BLaER1 treated with 17β-estradiol and CSF1 and Interleukin-3, amounts not matched to agents 10 nM and 100 nM (cell line): ENCODE measurements around the gene PKN1.
A peak's percentile ranks its signal among the peaks of the same experiment; 100 is the strongest.

Source experiments
- H3K27ac ChIP-seq, 11 experiments: shearing (Covaris generic); formaldehyde crosslinking; 2 replicates each; pipeline ENCODE4 v1.8.1; 2022
- H3K27me3 ChIP-seq, 11 experiments: shearing (Covaris generic); formaldehyde crosslinking; 2 replicates each; pipeline ENCODE4 v1.8.1; 2022
- H3K36me3 ChIP-seq, 11 experiments: shearing (Covaris generic); formaldehyde crosslinking; 2 replicates each; pipeline ENCODE4 v1.8.1; 2022
- H3K4me1 ChIP-seq, 10 experiments: shearing (Covaris generic); formaldehyde crosslinking; 2 replicates each; pipeline ENCODE4 v1.8.1; 2022
- H3K4me2 ChIP-seq, 11 experiments: shearing (Covaris generic); formaldehyde crosslinking; 2 replicates each; pipeline ENCODE4 v1.8.1; 2022
- H3K4me3 ChIP-seq, 10 experiments: shearing (Covaris generic); formaldehyde crosslinking; 2 replicates each; pipeline ENCODE4 v1.8.1; 2022
- H3K9ac ChIP-seq, 11 experiments: shearing (Covaris generic); formaldehyde crosslinking; 2 replicates each; pipeline ENCODE4 v1.8.1; 2022
- H3K9me3 ChIP-seq, 11 experiments: shearing (Covaris generic); formaldehyde crosslinking; replicated peaks in 1 of 11; 2 replicates each; pipeline ENCODE4 v1.8.1; 2022
- H4K20me1 ChIP-seq, 11 experiments: shearing (Covaris generic); formaldehyde crosslinking; 2 replicates each; pipeline ENCODE4 v1.8.1; 2022
- Cebpa-rat ChIP-seq, 11 experiments: shearing (Covaris generic); IDR thresholded peaks; 2 replicates each; pipeline ENCODE4 v1.8.1; 2022

The PKN1 gene

GRCh38 chr19:14511229-14511593 is 78.1 kb downstream of the PKN1 start:
- H3K9ac ChIP-seq, result peak overlapping the region; percentile 12 to 73 (median 58); a peak in 16 of 22 replicates
- H3K27ac ChIP-seq, result peak overlapping the region in 10 of 11 experiments; percentile 71 to 86 (median 74); a peak in 21 of 22 replicates
- H3K36me3 ChIP-seq, result peaks cover 29 to 42% (median 34%) of the 10 kb centered on the region in 11 experiments
- H3K4me1 ChIP-seq, result peaks cover 58 to 100% (median 97%) of the 10 kb centered on the region in 10 experiments
- H3K4me3 ChIP-seq, result peak overlapping the region in 2 of 10 experiments; percentile 4; a peak in 3 of 20 replicates
- H3K9me3 ChIP-seq, result no peaks in the 10 kb centered on the region
- H3K4me2 ChIP-seq, result peak overlapping the region; percentile 31 to 99 (median 88)
- peaks cover 23 to 41% (median 30%) of the 10 kb centered on the region in 11 experiments for H4K20me1 ChIP-seq
- no peak; a peak in 3 of 22 replicates for TF ChIP-seq Cebpa-rat (IDR thresholded peaks at IDR 0.05)
- peaks cover 0 to 15% (median 6%) of the 10 kb centered on the region in 11 experiments; a peak in 9 of 22 replicates for H3K27me3 ChIP-seq

GRCh38 chr19:14512406-14512961 is 79.4 kb downstream of the PKN1 start:
- no peak for TF ChIP-seq Cebpa-rat (IDR thresholded peaks at IDR 0.05)
- Histone ChIP-seq H3K4me2 (peak overlapping the region in 9 of 11 experiments; percentile 69 to 99 (median 95); a peak in 13 of 22 replicates), H3K4me3 (no peak overlapping the region), H3K9ac (peak overlapping the region in 1 of 11 experiments; percentile 59; a peak in 2 of 22 replicates), H3K9me3 (no peaks in the 10 kb centered on the region), H3K36me3 (peaks cover 35 to 52% (median 45%) of the 10 kb centered on the region in 11 experiments), H3K27ac (peak overlapping the region in 7 of 11 experiments; percentile 72 to 86 (median 76); a peak in 11 of 22 replicates), H3K27me3 (peaks cover 0 to 6% (median 0%) of the 10 kb centered on the region in 11 experiments; a peak in 3 of 22 replicates), H3K4me1 (peaks cover 54 to 94% (median 91%) of the 10 kb centered on the region in 10 experiments), H4K20me1 (peaks cover 35 to 53% (median 43%) of the 10 kb centered on the region in 11 experiments)

DNA sequence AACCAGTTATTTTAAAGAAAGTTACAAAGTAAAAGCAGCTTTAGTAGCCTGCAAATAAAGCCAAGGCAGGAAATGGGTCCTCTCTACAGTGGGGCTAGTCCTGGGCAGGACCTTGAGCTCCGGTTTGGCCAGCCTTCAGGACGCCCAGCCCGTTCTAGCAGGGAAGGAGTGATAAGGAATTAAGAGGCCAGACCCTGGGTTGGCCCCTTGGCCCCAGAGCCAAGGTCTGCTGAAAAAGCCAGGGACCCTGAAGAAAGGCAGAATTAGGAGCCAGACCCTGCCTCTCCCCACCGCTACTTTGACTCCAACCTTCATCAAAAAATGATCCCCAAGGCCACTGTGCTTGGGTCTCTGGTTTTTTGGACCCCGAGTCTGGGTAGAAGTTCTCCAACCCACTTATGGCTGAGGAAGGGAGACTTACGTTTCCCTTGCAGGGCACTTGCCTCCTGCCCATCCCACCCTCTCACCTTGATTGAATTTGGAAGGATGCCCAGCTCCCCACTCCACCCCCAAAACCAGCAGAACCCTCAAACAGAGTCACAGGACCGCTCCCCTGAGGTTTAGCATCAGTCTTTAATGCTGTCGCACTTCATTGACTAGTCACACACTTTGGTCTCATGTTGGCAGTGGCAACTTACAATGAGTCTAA is 81.2 kb downstream of the PKN1 start:
- H3K27ac ChIP-seq, result peak overlapping the region in 7 of 11 experiments; percentile 13 to 49 (median 27); a peak in 11 of 22 replicates
- peak overlapping the region; percentile 90 to 99 (median 95) for H3K4me2 ChIP-seq
- H3K9ac ChIP-seq, result peak overlapping the region; percentile 95 to 99 (median 98); a peak in 16 of 22 replicates

GRCh38 chr19:14515501-14516047 is 82.5 kb downstream of the PKN1 start:
- Histone ChIP-seq H3K36me3 (peaks cover 35 to 52% (median 45%) of the 10 kb centered on the region in 11 experiments), H3K4me2 (peak overlapping the region; percentile 90 to 99 (median 95)), H3K4me3 (peak overlapping the region; percentile 84 to 99 (median 95)), H3K27ac (peak overlapping the region in 5 of 11 experiments; percentile 7 to 93 (median 49); a peak in 3 of 22 replicates), H3K27me3 (no peaks in the 10 kb centered on the region), H3K4me1 (peaks cover 67 to 84% (median 81%) of the 10 kb centered on the region in 10 experiments), H4K20me1 (peaks cover 38 to 60% (median 46%) of the 10 kb centered on the region in 11 experiments), H3K9me3 (no peaks in the 10 kb centered on the region), H3K9ac (peak overlapping the region; percentile 95 to 99 (median 98))
- no peak for TF ChIP-seq Cebpa-rat (IDR thresholded peaks at IDR 0.05)

More for the DNA sequence above, 81.2 kb downstream of the PKN1 start:
- peak overlapping the region; percentile 7 to 99 (median 92); a peak in 13 of 20 replicates for H3K4me3 ChIP-seq
- peaks cover 35 to 52% (median 45%) of the 10 kb centered on the region in 11 experiments for H3K36me3 ChIP-seq
- no peaks in the 10 kb centered on the region for H3K9me3 ChIP-seq
- H3K4me1 ChIP-seq, result peaks cover 60 to 84% (median 81%) of the 10 kb centered on the region in 10 experiments
- no peak for TF ChIP-seq Cebpa-rat (IDR thresholded peaks at IDR 0.05)
- no peaks in the 10 kb centered on the region for H3K27me3 ChIP-seq
- peaks cover 38 to 60% (median 46%) of the 10 kb centered on the region in 11 experiments for H4K20me1 ChIP-seq

- H3K36me3 ChIP-seq, result peaks cover 35 to 52% (median 45%) of the 10 kb centered on the region in 11 experiments
- H3K4me3 ChIP-seq, result peak overlapping the region; percentile 84 to 99 (median 95)
- no peak for TF ChIP-seq Cebpa-rat (IDR thresholded peaks at IDR 0.05)
- H3K27ac ChIP-seq, result peak overlapping the region in 5 of 11 experiments; percentile 14 to 99 (median 93); a peak in 4 of 22 replicates
- H3K9ac ChIP-seq, result peak overlapping the region; percentile 95 to 99 (median 98)
- H3K27me3 ChIP-seq, result no peaks in the 10 kb centered on the region
- peaks cover 38 to 60% (median 46%) of the 10 kb centered on the region in 11 experiments for H4K20me1 ChIP-seq
- H3K9me3 ChIP-seq, result no peaks in the 10 kb centered on the region
- peaks cover 62 to 81% (median 78%) of the 10 kb centered on the region in 10 experiments for H3K4me1 ChIP-seq
- H3K4me2 ChIP-seq, result peak overlapping the region; percentile 90 to 99 (median 95)
These were observed 83.0 kb downstream of the PKN1 start for GRCh38 chr19:14516048-14516534.

- Histone ChIP-seq H3K27me3 (no peaks in the 10 kb centered on the region), H3K27ac (peak overlapping the region; percentile 92 to 99 (median 97)), H3K36me3 (peaks cover 35 to 52% (median 45%) of the 10 kb centered on the region in 11 experiments), H3K4me1 (peaks cover 59 to 76% (median 72%) of the 10 kb centered on the region in 10 experiments), H3K9ac (peak overlapping the region; percentile 95 to 99 (median 98)), H4K20me1 (peaks cover 38 to 60% (median 46%) of the 10 kb centered on the region in 11 experiments), H3K4me2 (peak overlapping the region; percentile 90 to 99 (median 95)), H3K9me3 (no peaks in the 10 kb centered on the region), H3K4me3 (peak overlapping the region; percentile 84 to 99 (median 95))
- TF ChIP-seq Cebpa-rat (IDR thresholded peaks at IDR 0.05), result no peak
These were observed 83.8 kb downstream of the PKN1 start for GRCh38 chr19:14516746-14517438.

DNA sequence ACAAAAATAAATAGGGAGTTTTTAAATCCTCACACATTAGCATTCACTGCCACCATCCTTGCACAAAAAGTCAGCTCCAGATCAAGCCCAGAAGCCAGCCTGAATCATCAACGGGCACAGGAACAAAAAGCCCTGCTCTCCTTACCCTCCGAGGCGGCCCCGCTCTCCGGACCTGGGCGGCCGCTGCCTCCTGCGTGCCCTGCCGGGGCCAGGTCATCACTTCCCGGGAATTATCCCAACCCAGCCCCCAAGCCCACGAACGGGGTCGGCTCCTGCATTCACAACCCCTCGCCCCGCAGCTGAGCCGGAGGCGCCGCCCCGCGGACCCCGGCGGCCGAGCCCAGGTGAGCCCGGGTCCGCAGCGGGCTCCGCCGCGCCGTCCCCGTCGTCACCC is 84.3 kb downstream of the PKN1 start:
- Histone ChIP-seq H3K4me1 (peaks cover 63 to 76% (median 72%) of the 10 kb centered on the region in 10 experiments), H3K27me3 (no peaks in the 10 kb centered on the region), H3K9me3 (no peaks in the 10 kb centered on the region), H3K4me2 (peak overlapping the region; percentile 90 to 99 (median 95)), H3K36me3 (peaks cover 35 to 50% (median 45%) of the 10 kb centered on the region in 11 experiments), H3K27ac (peak overlapping the region; percentile 92 to 99 (median 97)), H3K4me3 (peak overlapping the region; percentile 84 to 99 (median 95)), H4K20me1 (peaks cover 38 to 57% (median 46%) of the 10 kb centered on the region in 11 experiments), H3K9ac (peak overlapping the region; percentile 95 to 99 (median 98))
- TF ChIP-seq Cebpa-rat (IDR thresholded peaks at IDR 0.05), result no peak
